Endothelial cell of umbilical vein (primary cell): ENCODE measurements around the gene EEFSEC. TPM values are rescaled to one million over a fixed set of nuclear protein-coding genes. Genes with fewer than 3 reads are reported as not detected.
A peak's percentile ranks its signal among the peaks of the same experiment; 100 is the strongest.

Experiments
- BruUV-seq: library from RNA; stranded (reverse); fragments of 400-500 nt; replicated peaks from 2 replicates; lab custom pipeline; 2021; lab: Mats Ljungman, UMichigan
- CTCF ChIA-PET: fragments of 300-600, 350-600 bp; sonication (Branson Sonifier 250); formaldehyde crosslinking; loops from one replicate; lab custom pipeline; 2021; ENCODE audit warnings: antibody characterized with exemption, inconsistent platforms; lab: Charles Lee
- POLR2A ChIA-PET: fragments of 300-600, 350-600 bp; sonication (Branson Sonifier 250); formaldehyde crosslinking; loops from one replicate; lab custom pipeline; 2021; ENCODE audit warnings: antibody characterized with exemption, inconsistent platforms; lab: Charles Lee
- DNase-seq: peaks from one replicate; pipeline ENCODE4 v3.0.0-alpha.2; 2011; ENCODE audit warnings: low read depth, low spot score
- FAIRE-seq: peaks from 2 replicates; lab custom pipeline; 2011; peaks lifted over from hg19 to GRCh38; lab: Jason Lieb, UNC
- H2AFZ ChIP-seq: 2 replicates; pipeline ENCODE4 v1.6.0; 2012; ENCODE audit warnings: low read depth, low read length, control low read depth, inconsistent platforms
- H3K27ac ChIP-seq: 2 replicates; pipeline ENCODE4 v1.5.1; 2011; ENCODE audit warnings: low read depth, mild to moderate bottlenecking, control low read depth, low read length, moderate library complexity; ENCODE audit not compliant: insufficient read depth
- H3K27me3 ChIP-seq, 2 experiments: 2 replicates each; pipeline versions ENCODE4 v1.6.0 to v1.6.1; 2011; ENCODE audit warnings: low read length in 2 of 2, mixed read lengths in 1 of 2; ENCODE audit not compliant: control insufficient read depth in 2 of 2, insufficient read depth in 2 of 2
- H3K36me3 ChIP-seq, 2 experiments: 2 replicates in 1 of 2; 3 replicates in 1 of 2; pipeline ENCODE4 v1.5.1; 2011; ENCODE audit warnings: low read length in 2 of 2, mild to moderate bottlenecking in 1 of 2, moderate library complexity in 1 of 2; ENCODE audit not compliant: control insufficient read depth in 2 of 2, insufficient read depth in 2 of 2; ENCODE audit errors: extremely low read depth in 1 of 2
- H3K4me1 ChIP-seq: 3 replicates; pipeline ENCODE4 v1.5.1; 2011; ENCODE audit warnings: mild to moderate bottlenecking, low read length; ENCODE audit not compliant: control insufficient read depth, insufficient read depth; ENCODE audit errors: extremely low read depth
- H3K4me2 ChIP-seq: 2 replicates; pipeline ENCODE4 v1.6.1; 2011; ENCODE audit warnings: low read length, control low read depth, mixed read lengths; ENCODE audit not compliant: insufficient read depth
- H3K4me3 ChIP-seq, 3 experiments: fragments of 200-600 bp in 1 of 3; sonication (generic), shearing (Covaris generic) in 1 of 3; replicated peaks in 1 of 3; 2 replicates each; pipeline ENCODE4 v1.5.1; 2011 to 2016; ENCODE audit warnings: control low read depth in 3 of 3, low read length in 3 of 3, mild to moderate bottlenecking in 2 of 3, inconsistent platforms in 1 of 3, low read depth in 1 of 3, moderate library complexity in 1 of 3; ENCODE audit not compliant: insufficient read depth in 1 of 3
- H3K79me2 ChIP-seq: 2 replicates; pipeline ENCODE4 v1.6.0; 2012; ENCODE audit warnings: low read length, inconsistent platforms; ENCODE audit not compliant: control insufficient read depth, insufficient read depth
- H3K9ac ChIP-seq: replicated peaks from 2 replicates; pipeline ENCODE3; 2011; ENCODE audit warnings: low read length, control low read depth; ENCODE audit not compliant: insufficient read depth; ENCODE audit errors: extremely low read depth
- H3K9me1 ChIP-seq: replicated peaks from 3 replicates; pipeline ENCODE4 v1.6.0; 2011; ENCODE audit warnings: mild to moderate bottlenecking, low read length; ENCODE audit not compliant: control insufficient read depth, insufficient read depth; ENCODE audit errors: extremely low read depth
- H3K9me3 ChIP-seq: replicated peaks from 2 replicates; pipeline ENCODE4 v1.5.1; 2012; ENCODE audit warnings: low read length, inconsistent platforms; ENCODE audit not compliant: control insufficient read depth, insufficient read depth
- H4K20me1 ChIP-seq: replicated peaks from 2 replicates; pipeline ENCODE3; 2011; ENCODE audit warnings: mild to moderate bottlenecking, low read length; ENCODE audit not compliant: control insufficient read depth, insufficient read depth; ENCODE audit errors: extremely low read depth
- EZH2 ChIP-seq: IDR thresholded peaks from 2 replicates; pipeline ENCODE4 v1.6.1; 2012; ENCODE audit warnings: borderline replicate concordance, low read depth, mild to moderate bottlenecking, moderate library complexity, low read length, inconsistent platforms; ENCODE audit not compliant: severe bottlenecking
- dilution Hi-C: fragments of 300-500 bp; cut with MboI; formaldehyde crosslinking; loops from one replicate; pipeline ENCODE4 v1.15.0; 2019; ENCODE audit warnings: low sequenced_read_pairs; ENCODE audit not compliant: extremely low pct_ligation_motif_present
- intact Hi-C: fragments of 100-400 bp; cut with micrococcal nuclease; formaldehyde crosslinking; loops from one replicate; pipeline ENCODE4 v1.10.0; 2022
- polyA plus RNA-seq, 4 experiments: library from polyadenylated mRNA; depleted of rRNA in 3 of 4; stranded (reverse) in 3 of 4; unstranded in 1 of 4; fragments of >200 nt; gene quantifications; 2 replicates each; pipeline versions ENCODE4 v1.2.1 to v1.2.3, GENCODE V29; 2011 to 2012; ENCODE audit warnings: missing spikeins in 1 of 4
- total RNA-seq: library from RNA; stranded (reverse); gene quantifications from 2 replicates; pipeline ENCODE4 v1.2.3, GENCODE V29; 2021
- TF ChIP-seq, protein P1 (sequence below): IDR thresholded peaks from 2 replicates; pipeline ENCODE4 v1.6.1; 2011; ENCODE audit not compliant: insufficient read depth, insufficient read length
- TF ChIP-seq, protein P2 (sequence below), 2 donors: IDR thresholded peaks; 1 replicate in 1 of 2; 2 replicates in 1 of 2; pipeline ENCODE4 v1.5.1; 2011; ENCODE audit warnings: low read length in 2 of 2, mild to moderate bottlenecking in 2 of 2, moderate library complexity in 2 of 2, control low read depth in 1 of 2, inconsistent platforms in 1 of 2, low read depth in 1 of 2; ENCODE audit not compliant: insufficient read depth in 1 of 2; ENCODE audit errors: extremely low read depth in 1 of 2

Gene EEFSEC
- total and polyA plus RNA-seq, 2 donors (not counting 3 experiments of a cell fraction or from before 2014, with no cell fraction given), result 13.1 to 14.5 TPM

- H3K36me3 ChIP-seq, result no peaks in the 10 kb centered on the region
- no peak overlapping the region for H3K9ac ChIP-seq
- FAIRE-seq (no peak), DNase-seq (no peak)
- no peak overlapping the region for H3K4me2 ChIP-seq
- no peak overlapping the region for H3K4me3 ChIP-seq
- no TSS peak for BruUV-seq
- no peak overlapping the region for H2AFZ ChIP-seq
- no peaks in the 10 kb centered on the region for H4K20me1 ChIP-seq
- H3K9me1 ChIP-seq, result no peaks in the 10 kb centered on the region
- ChIA-PET CTCF (interaction anchor here (1.4 to 2.9 kb wide), 3 partner anchors 51 to 152 kb away, joined by 5 to 10 read pairs (median 7); no protein-coding TSS in a partner anchor), POLR2A (no interaction called here)
- H3K4me1 ChIP-seq, result no peaks in the 10 kb centered on the region
- TF ChIP-seq, protein P1, sequence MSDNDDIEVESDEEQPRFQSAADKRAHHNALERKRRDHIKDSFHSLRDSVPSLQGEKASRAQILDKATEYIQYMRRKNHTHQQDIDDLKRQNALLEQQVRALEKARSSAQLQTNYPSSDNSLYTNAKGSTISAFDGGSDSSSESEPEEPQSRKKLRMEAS, result no peak
- dilution Hi-C loops (loop anchor here (25.0 kb wide), 1 partner anchor 155 kb away; no protein-coding TSS in a partner anchor), intact Hi-C loops (no loop called here)
- H3K9me3 ChIP-seq, result no peaks in the 10 kb centered on the region
- no peaks in the 10 kb centered on the region for H3K79me2 ChIP-seq
- no peak overlapping the region for H3K27ac ChIP-seq
- H3K27me3 ChIP-seq, result peaks cover 29 to 34% of the 10 kb centered on the region in 2 experiments
Observed at GRCh38 chr3:128431803-128432300, 278.6 kb downstream of the EEFSEC start.

GRCh38 chr3:128432301-128432970 lies 279.2 kb downstream of the EEFSEC start:
- H3K27ac ChIP-seq, result no peak overlapping the region
- no TSS peak for BruUV-seq
- TF ChIP-seq, protein P1, result no peak
- peak; percentile 92 for TF ChIP-seq EZH2
- TF ChIP-seq, protein P2, sequence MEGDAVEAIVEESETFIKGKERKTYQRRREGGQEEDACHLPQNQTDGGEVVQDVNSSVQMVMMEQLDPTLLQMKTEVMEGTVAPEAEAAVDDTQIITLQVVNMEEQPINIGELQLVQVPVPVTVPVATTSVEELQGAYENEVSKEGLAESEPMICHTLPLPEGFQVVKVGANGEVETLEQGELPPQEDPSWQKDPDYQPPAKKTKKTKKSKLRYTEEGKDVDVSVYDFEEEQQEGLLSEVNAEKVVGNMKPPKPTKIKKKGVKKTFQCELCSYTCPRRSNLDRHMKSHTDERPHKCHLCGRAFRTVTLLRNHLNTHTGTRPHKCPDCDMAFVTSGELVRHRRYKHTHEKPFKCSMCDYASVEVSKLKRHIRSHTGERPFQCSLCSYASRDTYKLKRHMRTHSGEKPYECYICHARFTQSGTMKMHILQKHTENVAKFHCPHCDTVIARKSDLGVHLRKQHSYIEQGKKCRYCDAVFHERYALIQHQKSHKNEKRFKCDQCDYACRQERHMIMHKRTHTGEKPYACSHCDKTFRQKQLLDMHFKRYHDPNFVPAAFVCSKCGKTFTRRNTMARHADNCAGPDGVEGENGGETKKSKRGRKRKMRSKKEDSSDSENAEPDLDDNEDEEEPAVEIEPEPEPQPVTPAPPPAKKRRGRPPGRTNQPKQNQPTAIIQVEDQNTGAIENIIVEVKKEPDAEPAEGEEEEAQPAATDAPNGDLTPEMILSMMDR (IDR thresholded peaks at IDR 0.05; ENCODE audit: extremely low read depth in 1 of 2, insufficient read depth in 1 of 2, low read depth in 1 of 2, low read length in 2 of 2), result no peak
- H3K9me3 ChIP-seq, result no peaks in the 10 kb centered on the region
- H3K4me1 ChIP-seq, result no peaks in the 10 kb centered on the region
- DNase-seq, result no peak
- peaks cover 29 to 34% of the 10 kb centered on the region in 2 experiments for H3K27me3 ChIP-seq
- POLR2A ChIA-PET, result no interaction called here
- dilution Hi-C loops (loop anchor here (25.0 kb wide), 1 partner anchor 155 kb away; no protein-coding TSS in a partner anchor), intact Hi-C loops (no loop called here)
- H3K4me3 ChIP-seq, result peak overlapping the region in 1 of 3 experiments; percentile 11
- no peak overlapping the region for H3K4me2 ChIP-seq
- no peak overlapping the region for H2AFZ ChIP-seq
- CTCF ChIA-PET, result interaction anchor here (0.8 to 2.9 kb wide), 5 partner anchors 50 to 152 kb away, joined by 3 to 10 read pairs (median 6); no protein-coding TSS in a partner anchor
- H3K36me3 ChIP-seq, result no peaks in the 10 kb centered on the region
- H4K20me1 ChIP-seq, result no peaks in the 10 kb centered on the region
- FAIRE-seq, result no peak
- H3K9me1 ChIP-seq, result no peaks in the 10 kb centered on the region
- no peaks in the 10 kb centered on the region for H3K79me2 ChIP-seq
- H3K9ac ChIP-seq, result no peak overlapping the region
